ENCODE results near the gene GDF7. TPM values are rescaled to one million over a fixed set of nuclear protein-coding genes. Genes with fewer than 3 reads are reported as not detected.
"Not testable (repeated sequence)": the region's sequence is repeated elsewhere in the genome, so short reads cannot be mapped to it uniquely, and the experiment has no call there.

Gene GDF7
- polyA plus RNA-seq, 4 donors, result 3.2 to 7.8 (median 4.5) TPM

- no peak for DNase-seq (ENCODE audit: low read depth in 4 of 4, low spot score in 2 of 4)
These were observed 24.3 kb downstream of the GDF7 start for GRCh38 chr2:20691076-20691734.

GRCh38 chr2:20692081-20692480, 25.1 kb downstream of the GDF7 start:
- DNase-seq (ENCODE audit: low read depth in 4 of 4, low spot score in 2 of 4), result no peak

- DNase-seq (ENCODE audit: low read depth in 4 of 4, low spot score in 2 of 4), result no peak
These were observed 26.4 kb downstream of the GDF7 start for GRCh38 chr2:20693317-20693716.

- no peak for DNase-seq (ENCODE audit: low read depth in 4 of 4, low spot score in 2 of 4)
These were observed 29.4 kb downstream of the GDF7 start for GRCh38 chr2:20696366-20696765.

GRCh38 chr2:20697322-20697934, 30.5 kb downstream of the GDF7 start:
- DNase-seq (ENCODE audit: low read depth in 4 of 4, low spot score in 2 of 4), result no peak

GRCh38 chr2:20698916-20699613, 32.1 kb downstream of the GDF7 start:
- DNase-seq (ENCODE audit: low read depth in 4 of 4, low spot score in 2 of 4), result no peak

- no peak for DNase-seq (ENCODE audit: low read depth in 4 of 4, low spot score in 2 of 4)
These were observed 35.6 kb downstream of the GDF7 start for GRCh38 chr2:20702563-20702962.

- DNase-seq (ENCODE audit: low read depth in 4 of 4, low spot score in 2 of 4), result no peak
These were observed 37.9 kb downstream of the GDF7 start for GRCh38 chr2:20704886-20705285.

GRCh38 chr2:20706217-20706616, 39.3 kb downstream of the GDF7 start:
- no peak for DNase-seq (ENCODE audit: low read depth in 4 of 4, low spot score in 2 of 4)

GRCh38 chr2:20706786-20707185, 39.8 kb downstream of the GDF7 start:
- no peak for DNase-seq (ENCODE audit: low read depth in 4 of 4, low spot score in 2 of 4)

GRCh38 chr2:20707601-20708000, 40.7 kb downstream of the GDF7 start:
- DNase-seq (ENCODE audit: low read depth in 4 of 4, low spot score in 2 of 4), result no peak

GRCh38 chr2:20711641-20712040, 44.7 kb downstream of the GDF7 start:
- DNase-seq (ENCODE audit: low read depth in 4 of 4, low spot score in 2 of 4), result not testable (repeated sequence)

GRCh38 chr2:20713585-20713984, 46.6 kb downstream of the GDF7 start:
- not testable (repeated sequence) for DNase-seq (ENCODE audit: low read depth in 4 of 4, low spot score in 2 of 4)

- not testable (repeated sequence) for DNase-seq (ENCODE audit: low read depth in 4 of 4, low spot score in 2 of 4)
These were observed 47.5 kb downstream of the GDF7 start for GRCh38 chr2:20714412-20714811.

GRCh38 chr2:20716164-20716563, 49.2 kb downstream of the GDF7 start:
- DNase-seq (ENCODE audit: low read depth in 4 of 4, low spot score in 2 of 4), result not testable (repeated sequence)

GRCh38 chr2:20717641-20718040, 50.7 kb downstream of the GDF7 start:
- DNase-seq (ENCODE audit: low read depth in 4 of 4, low spot score in 2 of 4), result no peak

GRCh38 chr2:20722592-20723240, 55.8 kb downstream of the GDF7 start:
- DNase-seq (ENCODE audit: low read depth in 4 of 4, low spot score in 2 of 4), result no peak

- no peak for DNase-seq (ENCODE audit: low read depth in 4 of 4, low spot score in 2 of 4)
These were observed 56.6 kb downstream of the GDF7 start for GRCh38 chr2:20723543-20723942.

GRCh38 chr2:20724500-20725053, 57.6 kb downstream of the GDF7 start:
- no peak for DNase-seq (ENCODE audit: low read depth in 4 of 4, low spot score in 2 of 4)

- DNase-seq (ENCODE audit: low read depth in 4 of 4, low spot score in 2 of 4), result no peak
These were observed 58.8 kb downstream of the GDF7 start for GRCh38 chr2:20725782-20726181.

GRCh38 chr2:20726913-20727312, 60.0 kb downstream of the GDF7 start:
- DNase-seq (ENCODE audit: low read depth in 4 of 4, low spot score in 2 of 4), result no peak

Measured in left renal cortex interstitium (tissue), 4 donors.